Measurements from ENCODE around the gene MERTK. TPM values are rescaled to one million over a fixed set of nuclear protein-coding genes. Genes with fewer than 3 reads are reported as not detected.

Gene MERTK
- total and polyA plus RNA-seq, 9 donors: 8.3 to 21.9 (median 13.7) TPM

DNA sequence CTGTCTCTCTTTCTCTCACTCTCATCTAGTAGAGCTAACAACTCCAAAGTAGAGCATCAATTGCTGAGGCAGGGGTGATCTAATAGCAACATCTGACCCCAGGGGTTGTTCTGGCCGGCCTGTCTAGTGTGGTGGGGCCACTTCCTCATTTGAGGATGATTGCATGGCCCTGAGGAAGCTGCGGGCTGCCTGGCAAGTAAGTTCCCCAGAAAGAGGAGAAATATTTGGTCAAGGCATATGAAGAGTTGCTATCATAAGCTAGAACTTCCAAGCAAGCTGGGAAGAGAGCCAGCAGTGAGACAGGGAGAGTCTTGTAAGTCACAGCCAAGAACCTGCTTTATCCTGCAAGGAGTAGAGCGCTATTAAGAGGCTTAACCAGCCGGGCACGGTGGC, 105.8 kb downstream of the MERTK start:
- H3K27me3 ChIP-seq: no peaks in the 10 kb centered on the region
- H3K4me1 ChIP-seq (ENCODE audit: insufficient read depth): peaks cover 2% of the 10 kb centered on the region
- no peaks in the 10 kb centered on the region for H3K9me3 ChIP-seq
- H3K4me3 ChIP-seq: no peak overlapping the region
- TF ChIP-seq, protein P1, sequence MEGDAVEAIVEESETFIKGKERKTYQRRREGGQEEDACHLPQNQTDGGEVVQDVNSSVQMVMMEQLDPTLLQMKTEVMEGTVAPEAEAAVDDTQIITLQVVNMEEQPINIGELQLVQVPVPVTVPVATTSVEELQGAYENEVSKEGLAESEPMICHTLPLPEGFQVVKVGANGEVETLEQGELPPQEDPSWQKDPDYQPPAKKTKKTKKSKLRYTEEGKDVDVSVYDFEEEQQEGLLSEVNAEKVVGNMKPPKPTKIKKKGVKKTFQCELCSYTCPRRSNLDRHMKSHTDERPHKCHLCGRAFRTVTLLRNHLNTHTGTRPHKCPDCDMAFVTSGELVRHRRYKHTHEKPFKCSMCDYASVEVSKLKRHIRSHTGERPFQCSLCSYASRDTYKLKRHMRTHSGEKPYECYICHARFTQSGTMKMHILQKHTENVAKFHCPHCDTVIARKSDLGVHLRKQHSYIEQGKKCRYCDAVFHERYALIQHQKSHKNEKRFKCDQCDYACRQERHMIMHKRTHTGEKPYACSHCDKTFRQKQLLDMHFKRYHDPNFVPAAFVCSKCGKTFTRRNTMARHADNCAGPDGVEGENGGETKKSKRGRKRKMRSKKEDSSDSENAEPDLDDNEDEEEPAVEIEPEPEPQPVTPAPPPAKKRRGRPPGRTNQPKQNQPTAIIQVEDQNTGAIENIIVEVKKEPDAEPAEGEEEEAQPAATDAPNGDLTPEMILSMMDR (IDR thresholded peaks at IDR 0.05): no peak
- no peak for TF ChIP-seq POLR2A (IDR thresholded peaks at IDR 0.05)
- intact Hi-C loops (cut with DNase I): no loop called here
- H3K27ac ChIP-seq: no peak overlapping the region
- WGBS, 3 donors: 66 to 72% (median 69%) methylated on average over 5 of the region's 5 CpGs
- H3K36me3 ChIP-seq: no peaks in the 10 kb centered on the region
- no peak for DNase-seq

DNA sequence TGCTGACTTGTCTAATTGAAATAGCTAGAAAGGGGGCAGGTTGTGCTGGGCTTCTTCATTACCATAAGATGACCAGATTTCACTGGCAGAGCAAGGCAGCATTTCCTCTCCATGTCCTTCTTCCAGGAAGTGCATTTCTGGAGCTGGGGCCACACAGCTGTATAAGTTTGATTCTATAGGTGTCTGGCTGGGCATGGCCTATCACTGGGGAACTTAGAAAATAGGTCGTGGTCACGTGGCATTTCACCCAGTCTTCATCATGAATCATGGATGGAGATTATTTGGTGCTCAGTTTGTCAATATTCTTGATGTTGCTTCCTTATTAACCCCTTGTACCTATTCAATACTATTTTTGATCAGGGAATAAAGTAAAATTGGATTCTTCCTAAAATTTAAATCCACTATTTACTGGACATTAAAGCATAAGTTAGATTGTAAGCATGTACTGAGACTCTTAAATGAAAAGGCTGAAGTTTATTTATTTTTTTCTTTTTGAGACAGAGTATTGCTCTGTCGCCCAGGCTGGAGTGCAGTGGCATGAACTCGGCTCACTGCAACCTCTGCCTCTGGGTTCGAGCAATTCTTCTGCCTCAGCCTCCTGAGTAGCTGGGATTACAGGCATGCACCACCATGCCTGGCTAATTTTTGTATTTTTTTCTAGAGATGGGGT, 107.1 kb downstream of the MERTK start:
- H3K4me1 ChIP-seq (ENCODE audit: insufficient read depth): peaks cover 2% of the 10 kb centered on the region
- WGBS, 3 donors: 91 to 98% (median 95%) methylated on average over 5 of the region's 5 CpGs
- no peak overlapping the region for H3K27ac ChIP-seq
- H3K4me3 ChIP-seq: no peak overlapping the region
- no peaks in the 10 kb centered on the region for H3K27me3 ChIP-seq
- intact Hi-C loops (cut with DNase I): no loop called here
- TF ChIP-seq EP300 (IDR thresholded peaks at IDR 0.05): no peak
- no peak for TF ChIP-seq POLR2A (IDR thresholded peaks at IDR 0.05)
- TF ChIP-seq, protein P1 (IDR thresholded peaks at IDR 0.05): no peak
- H3K9me3 ChIP-seq: no peaks in the 10 kb centered on the region
- no peaks in the 10 kb centered on the region for H3K36me3 ChIP-seq
- DNase-seq: no peak

DNA sequence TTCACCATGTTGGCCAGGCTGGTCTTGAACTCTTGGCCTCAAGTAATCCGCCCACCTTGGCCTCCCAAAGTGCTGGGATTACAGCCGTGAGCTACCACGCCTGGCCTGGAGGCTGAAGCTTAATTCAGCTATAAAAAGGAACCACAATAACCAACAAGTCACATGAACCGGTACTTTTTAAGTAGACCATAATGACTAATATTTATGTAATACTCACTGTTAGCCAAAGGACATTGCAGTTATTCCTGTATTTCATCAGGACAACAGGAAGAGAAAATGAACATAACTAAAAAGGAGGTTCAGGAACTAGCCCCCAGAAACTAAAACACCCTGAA, 107.6 kb downstream of the MERTK start:
- WGBS, 3 donors: 67 to 86% (median 82%) methylated on average over 4 of the region's 4 CpGs
- H3K4me3 ChIP-seq: no peak overlapping the region
- H3K27ac ChIP-seq: no peak overlapping the region
- H3K4me1 ChIP-seq (ENCODE audit: insufficient read depth): peaks cover 2% of the 10 kb centered on the region
- no peaks in the 10 kb centered on the region for H3K27me3 ChIP-seq
- intact Hi-C loops (cut with DNase I): no loop called here
- no peaks in the 10 kb centered on the region for H3K36me3 ChIP-seq
- DNase-seq: no peak
- H3K9me3 ChIP-seq: no peaks in the 10 kb centered on the region
- TF ChIP-seq, protein P1 (IDR thresholded peaks at IDR 0.05): no peak
- no peak for TF ChIP-seq POLR2A (IDR thresholded peaks at IDR 0.05)
- no peak for TF ChIP-seq EP300 (IDR thresholded peaks at IDR 0.05)

DNA sequence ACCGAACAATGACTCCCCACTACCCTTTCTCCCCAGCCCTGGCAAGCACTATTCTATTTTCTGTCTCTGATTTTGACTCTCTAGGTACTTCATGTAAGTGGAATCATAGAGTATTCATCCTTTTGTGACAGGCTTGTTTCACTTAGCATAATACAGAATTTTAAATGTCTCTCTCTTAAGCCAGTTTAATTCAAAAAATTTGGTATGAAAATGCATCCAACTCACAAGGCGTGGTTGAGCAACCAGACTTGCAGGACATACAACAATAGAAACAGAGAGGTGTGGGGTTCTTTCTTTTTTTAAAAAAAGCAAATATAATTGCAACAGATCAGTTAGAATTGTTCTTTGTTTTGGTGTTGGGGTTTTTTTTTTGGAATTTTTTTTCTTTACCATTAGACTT, 109.1 kb downstream of the MERTK start:
- H3K27me3 ChIP-seq: no peaks in the 10 kb centered on the region
- no peak overlapping the region for H3K27ac ChIP-seq
- TF ChIP-seq, protein P1 (IDR thresholded peaks at IDR 0.05): no peak
- TF ChIP-seq POLR2A (IDR thresholded peaks at IDR 0.05): no peak
- no peak for TF ChIP-seq EP300 (IDR thresholded peaks at IDR 0.05)
- no peak overlapping the region for H3K4me3 ChIP-seq
- no peak for DNase-seq
- intact Hi-C loops (cut with DNase I): no loop called here
- no peaks in the 10 kb centered on the region for H3K36me3 ChIP-seq
- no peaks in the 10 kb centered on the region for H3K4me1 ChIP-seq (ENCODE audit: insufficient read depth)
- WGBS, 3 donors: 93 to 99% (median 96%) methylated on average over 2 of the region's 2 CpGs
- H3K9me3 ChIP-seq: no peaks in the 10 kb centered on the region

Measured in ovary (tissue), 9 donors.